ENCODE results near the gene TSPAN5.

Gene TSPAN5

GRCh38 chr4:98599617-98600205 is 58.7 kb downstream of the TSPAN5 start:
- DNase-seq (ENCODE audit: low read depth in 1 of 2, low spot score in 1 of 2) = no peak
- no peaks in the 10 kb centered on the region for H3K27me3 ChIP-seq (ENCODE audit: insufficient read depth, poor library complexity, severe bottlenecking)
- no peak overlapping the region for H3K27ac ChIP-seq (replicated peaks)
- TF ChIP-seq SPI1 (IDR thresholded peaks at IDR 0.05; ENCODE audit: borderline replicate concordance, low read depth) (no peak), POLR2AphosphoS5 (IDR thresholded peaks at IDR 0.05; ENCODE audit: low read depth) (no peak)
- H3K4me3 ChIP-seq (replicated peaks; ENCODE audit: insufficient read depth, low read length) = no peak overlapping the region

GRCh38 chr4:98586962-98587354 is 71.5 kb downstream of the TSPAN5 start:
- H3K4me3 ChIP-seq (replicated peaks; ENCODE audit: insufficient read depth, low read length) = no peak overlapping the region
- no peaks in the 10 kb centered on the region for H3K27me3 ChIP-seq (ENCODE audit: insufficient read depth, poor library complexity, severe bottlenecking)
- TF ChIP-seq CTCF (IDR thresholded peaks at IDR 0.05; ENCODE audit: insufficient read depth, low read length) (no peak), SPI1 (IDR thresholded peaks at IDR 0.05; ENCODE audit: borderline replicate concordance, low read depth) (no peak), REST (IDR thresholded peaks at IDR 0.05; ENCODE audit: insufficient replicate concordance, low read depth) (no peak), GABPA (IDR thresholded peaks at IDR 0.05; ENCODE audit: low read depth) (no peak), POLR2AphosphoS5 (IDR thresholded peaks at IDR 0.05; ENCODE audit: low read depth) (no peak)
- DNase-seq (ENCODE audit: low read depth in 1 of 2, low spot score in 1 of 2) = no peak
- H3K27ac ChIP-seq (replicated peaks) = no peak overlapping the region

- no peak overlapping the region for H3K4me3 ChIP-seq (replicated peaks; ENCODE audit: insufficient read depth, low read length)
- no peak overlapping the region for H3K27ac ChIP-seq (replicated peaks)
Observed at GRCh38 chr4:98586291-98586961, 72.0 kb downstream of the TSPAN5 start.

More at GRCh38 chr4:98586291-98586961, 72.0 kb downstream of the TSPAN5 start:
- TF ChIP-seq GABPA (IDR thresholded peaks at IDR 0.05; ENCODE audit: low read depth) = no peak
- TF ChIP-seq SPI1 (IDR thresholded peaks at IDR 0.05; ENCODE audit: borderline replicate concordance, low read depth) = no peak
- no peak for TF ChIP-seq POLR2AphosphoS5 (IDR thresholded peaks at IDR 0.05; ENCODE audit: low read depth)
- TF ChIP-seq REST (IDR thresholded peaks at IDR 0.05; ENCODE audit: insufficient replicate concordance, low read depth) = no peak
- no peak for TF ChIP-seq CTCF (IDR thresholded peaks at IDR 0.05; ENCODE audit: insufficient read depth, low read length)
- H3K27me3 ChIP-seq (ENCODE audit: insufficient read depth, poor library complexity, severe bottlenecking) = no peaks in the 10 kb centered on the region
- no peak for DNase-seq (ENCODE audit: low read depth in 1 of 2, low spot score in 1 of 2)

Data from HL-60 (cell line).